ENCODE data around the gene EPB41L2. TPM values are rescaled to one million over a fixed set of nuclear protein-coding genes. Genes with fewer than 3 reads are reported as not detected.
A peak's percentile ranks its signal among the peaks of the same experiment; 100 is the strongest.

The EPB41L2 gene
- 10 to 100 TPM; 15.3 to 38.5 (median 24.6) TPM for total RNA-seq
- long read RNA-seq, partial matches to known transcripts = 1 of 2 reads
- long read RNA-seq, other reads (novel, unspliced or antisense) = 1 of 2 reads

GRCh38 chr6:131063028-131063763, at the start of gene EPB41L2:
EPB41L2 (minus strand) TSS chr6:131063245; CDS start chr6:130956485, 106,760 bp downstream.
- peak; percentile 97 to 99 (median 99) for ATAC-seq
- Histone ChIP-seq H3K4me3 (peak within 1 kb of the TSS; percentile 77 to 96 (median 91)), H3K4me1 (no peaks in the 10 kb centered on the region), H3K36me3 (no peaks in the 10 kb centered on the region), H3K27ac (peak within 1 kb of the TSS; percentile 59 to 75 (median 70)), H3K9me3 (no peaks in the 10 kb centered on the region), H3K27me3 (no peaks in the 10 kb centered on the region)
- DNase-seq = peak; percentile 92
- TF ChIP-seq POLR2A (IDR thresholded peaks at IDR 0.05) (peak; percentile 91), CTCF (IDR thresholded peaks at IDR 0.05) (peak in 3 of 4 donors; percentile 8 to 40 (median 32))
- 2% methylated on average over 11 of the region's 61 CpGs for WGBS (ENCODE audit: insufficient coverage, low coverage, low lambda C conversion rate, missing lambda C conversion rate)
- intact Hi-C loops (cut with DNase I) = no loop called here

- H3K36me3 ChIP-seq = no peaks in the 10 kb centered on the region
- intact Hi-C loops (cut with DNase I) = loop anchor here in 1 of 2 donors (10.0 kb wide), 1 partner anchor 227 kb away; no protein-coding TSS in a partner anchor
- peaks cover 0 to 4% (median 0%) of the 10 kb centered on the region in 4 donors for H3K4me1 ChIP-seq
- H3K27ac ChIP-seq = no peak overlapping the region
- DNase-seq (no peak), ATAC-seq (no peak)
- no peaks in the 10 kb centered on the region for H3K27me3 ChIP-seq
- WGBS (ENCODE audit: insufficient coverage, low coverage, low lambda C conversion rate, missing lambda C conversion rate) = 55% methylated on average over 1 of the region's 1 CpG
- TF ChIP-seq CTCF (IDR thresholded peaks at IDR 0.05) = no peak
- TF ChIP-seq POLR2A (IDR thresholded peaks at IDR 0.05) = no peak
- H3K9me3 ChIP-seq = no peaks in the 10 kb centered on the region
- no peak overlapping the region for H3K4me3 ChIP-seq
These were observed 49.2 kb upstream of the EPB41L2 start for GRCh38 chr6:131112249-131112648.

GRCh38 chr6:131107151-131107550, 44.1 kb upstream of the EPB41L2 start:
- 70% methylated on average over 1 of the region's 1 CpG for WGBS (ENCODE audit: insufficient coverage, low coverage, low lambda C conversion rate, missing lambda C conversion rate)
- H3K4me3 ChIP-seq = no peak overlapping the region
- DNase-seq = no peak
- no peaks in the 10 kb centered on the region for H3K27me3 ChIP-seq
- H3K27ac ChIP-seq = no peak overlapping the region
- H3K9me3 ChIP-seq = no peaks in the 10 kb centered on the region
- intact Hi-C loops (cut with DNase I) = no loop called here
- H3K36me3 ChIP-seq = no peaks in the 10 kb centered on the region
- TF ChIP-seq CTCF (IDR thresholded peaks at IDR 0.05) (no peak), POLR2A (IDR thresholded peaks at IDR 0.05) (no peak)
- H3K4me1 ChIP-seq = no peaks in the 10 kb centered on the region
- peak in 1 of 4 donors; percentile 74 for ATAC-seq

- no peaks in the 10 kb centered on the region for H3K36me3 ChIP-seq
- no peaks in the 10 kb centered on the region for H3K9me3 ChIP-seq
- 88% methylated on average over 1 of the region's 1 CpG for WGBS (ENCODE audit: insufficient coverage, low coverage, low lambda C conversion rate, missing lambda C conversion rate)
- DNase-seq (no peak), ATAC-seq (peak in 1 of 4 donors; percentile 30)
- H3K4me3 ChIP-seq = no peak overlapping the region
- intact Hi-C loops (cut with DNase I) = no loop called here
- H3K27ac ChIP-seq = no peak overlapping the region
- H3K4me1 ChIP-seq = no peaks in the 10 kb centered on the region
- H3K27me3 ChIP-seq = no peaks in the 10 kb centered on the region
- TF ChIP-seq POLR2A (IDR thresholded peaks at IDR 0.05) (no peak), CTCF (IDR thresholded peaks at IDR 0.05) (no peak)
These were observed 40.9 kb upstream of the EPB41L2 start for GRCh38 chr6:131103901-131104300.
